Nephron progenitor cell (in vitro differentiated cells): Measurements from ENCODE around the gene GTF3C5.
A peak's percentile ranks its signal among the peaks of the same experiment; 100 is the strongest.

ENCODE experiments used
- DNase-seq: peaks from one replicate; pipeline ENCODE4 v3.0.0; 2021
- H3K27ac Mint-ChIP-seq: 2 replicates; pipeline ENCODE4 v1.8.0; 2021; ENCODE audit warnings: mild to moderate bottlenecking, moderate library complexity, mixed read lengths
- H3K27me3 Mint-ChIP-seq: 2 replicates; pipeline ENCODE4 v1.8.0; 2021; ENCODE audit warnings: mild to moderate bottlenecking, low read depth, mixed read lengths; ENCODE audit not compliant: poor library complexity
- H3K36me3 Mint-ChIP-seq: 2 replicates; pipeline ENCODE4 v1.8.0; 2021; ENCODE audit warnings: low read depth, mixed read lengths
- H3K4me1 Mint-ChIP-seq: 2 replicates; pipeline ENCODE4 v1.8.0; 2021; ENCODE audit warnings: mixed read lengths
- H3K4me3 Mint-ChIP-seq: 2 replicates; pipeline ENCODE4 v1.8.0; 2021; ENCODE audit warnings: mild to moderate bottlenecking, moderate library complexity, mixed read lengths
- H3K9me3 Mint-ChIP-seq: 2 replicates; pipeline ENCODE4 v1.8.0; 2021; ENCODE audit warnings: mild to moderate bottlenecking, moderate library complexity, mixed read lengths
- CTCF ChIP-seq: fragments of 200-600 bp; sonication (generic); IDR thresholded peaks from 2 replicates; pipeline ENCODE4 v1.5.0; 2021; ENCODE audit warnings: antibody characterized with exemption

Gene GTF3C5

GRCh38 chr9:133087429-133088145 is 56.8 kb downstream of the GTF3C5 start:
- Mint-ChIP-seq H3K4me1 (peaks cover 4% of the 10 kb centered on the region), H3K9me3 (peaks cover 1% of the 10 kb centered on the region), H3K27me3 (peaks cover 3% of the 10 kb centered on the region), H3K4me3 (no peak overlapping the region), H3K36me3 (peaks cover 3% of the 10 kb centered on the region), H3K27ac (no peak overlapping the region)
- no peak for DNase-seq
- TF ChIP-seq CTCF, result no peak

- TF ChIP-seq CTCF, result no peak
- Mint-ChIP-seq H3K27me3 (peaks cover 8% of the 10 kb centered on the region), H3K4me3 (no peak overlapping the region), H3K27ac (no peak overlapping the region), H3K36me3 (peaks cover 8% of the 10 kb centered on the region), H3K9me3 (peaks cover 8% of the 10 kb centered on the region), H3K4me1 (peaks cover 4% of the 10 kb centered on the region)
- no peak for DNase-seq
These were observed 57.5 kb downstream of the GTF3C5 start for GRCh38 chr9:133088146-133088750.

GRCh38 chr9:133088756-133089155 is 58.0 kb downstream of the GTF3C5 start:
- peaks cover 8% of the 10 kb centered on the region for H3K27me3 Mint-ChIP-seq
- no peak overlapping the region for H3K4me3 Mint-ChIP-seq
- H3K27ac Mint-ChIP-seq, result no peak overlapping the region
- no peak for DNase-seq
- H3K4me1 Mint-ChIP-seq, result peaks cover 4% of the 10 kb centered on the region
- H3K36me3 Mint-ChIP-seq, result peaks cover 12% of the 10 kb centered on the region
- no peak for TF ChIP-seq CTCF
- peaks cover 12% of the 10 kb centered on the region for H3K9me3 Mint-ChIP-seq

GRCh38 chr9:133089271-133089671 is 58.5 kb downstream of the GTF3C5 start:
- Mint-ChIP-seq H3K4me3 (no peak overlapping the region), H3K9me3 (peaks cover 16% of the 10 kb centered on the region), H3K27me3 (peaks cover 8% of the 10 kb centered on the region), H3K36me3 (peaks cover 15% of the 10 kb centered on the region), H3K27ac (no peak overlapping the region), H3K4me1 (peaks cover 4% of the 10 kb centered on the region)
- DNase-seq, result no peak
- TF ChIP-seq CTCF, result no peak

GRCh38 chr9:133090187-133090586 is 59.4 kb downstream of the GTF3C5 start:
- Mint-ChIP-seq H3K4me3 (no peak overlapping the region), H3K4me1 (peaks cover 4% of the 10 kb centered on the region), H3K27ac (peak overlapping the region; percentile 69), H3K27me3 (peaks cover 8% of the 10 kb centered on the region), H3K9me3 (peaks cover 25% of the 10 kb centered on the region), H3K36me3 (peaks cover 22% of the 10 kb centered on the region)
- no peak for TF ChIP-seq CTCF
- no peak for DNase-seq
